Stomach (tissue), 4 donors: ENCODE measurements around the gene CA11.

Experiments used
- CTCF ChIP-seq, 7 experiments: fragments of 450-650 bp in 4 of 7; fragments of 200-600 bp in 3 of 7; sonication (generic) in 3 of 7; IDR thresholded peaks; one replicate each; pipeline ENCODE4 v1.5.1; 2016 to 2019; ENCODE audit warnings: antibody characterized with exemption in 7 of 7, control low read depth in 2 of 7, mild to moderate bottlenecking in 1 of 7
- POLR2A ChIP-seq, 4 donors: fragments of 450-650 bp; IDR thresholded peaks; one replicate each; pipeline ENCODE4 v1.6.1; 2016; ENCODE audit warnings: antibody characterized with exemption in 4 of 4, control low read depth in 2 of 4, mild to moderate bottlenecking in 1 of 4, moderate library complexity in 1 of 4
- POLR2AphosphoS5 ChIP-seq, 3 donors: sonication (generic); formaldehyde crosslinking; IDR thresholded peaks; one replicate each; pipeline ENCODE4 v1.6.1; 2016; ENCODE audit warnings: antibody characterized with exemption in 3 of 3

GRCh38 chr19:48603001-48603400 lies 43.0 kb downstream of the CA11 start:
- TF ChIP-seq CTCF (IDR thresholded peaks at IDR 0.05): no peak
- no peak for TF ChIP-seq POLR2AphosphoS5 (IDR thresholded peaks at IDR 0.05)
- no peak for TF ChIP-seq POLR2A (IDR thresholded peaks at IDR 0.05)
